Inflammatory macrophage (primary cell): Measurements from ENCODE around the gene DNAH2.
A peak's percentile ranks its signal among the peaks of the same experiment; 100 is the strongest.

Source experiments
- DNase-seq, 2 donors: peaks; one replicate each; pipeline ENCODE4 v3.0.0-alpha.2; 2020 to 2022

The DNAH2 gene

GRCh38 chr17:7822126-7822525 is 104.6 kb downstream of the DNAH2 start:
- DNase-seq = no peak

- DNase-seq = no peak
Measured at GRCh38 chr17:7823581-7824001, 106.0 kb downstream of the DNAH2 start.

GRCh38 chr17:7824021-7824924 is 106.7 kb downstream of the DNAH2 start:
- no peak for DNase-seq

- peak; percentile 18 to 29 for DNase-seq
Measured at GRCh38 chr17:7825206-7825990, 107.9 kb downstream of the DNAH2 start.

GRCh38 chr17:7830616-7831015 is 113.1 kb downstream of the DNAH2 start:
- no peak for DNase-seq

GRCh38 chr17:7831233-7831632 is 113.7 kb downstream of the DNAH2 start:
- no peak for DNase-seq

GRCh38 chr17:7832431-7832830 is 114.9 kb downstream of the DNAH2 start:
- no peak for DNase-seq

GRCh38 chr17:7833011-7833794 is 115.7 kb downstream of the DNAH2 start:
- no peak for DNase-seq

GRCh38 chr17:7833795-7834541 is 116.4 kb downstream of the DNAH2 start, which contains the start of gene KDM6B:
KDM6B (plus strand) TSS chr17:7834217; CDS start chr17:7845555, 11,338 bp downstream.
- peak; percentile 93 to 94 for DNase-seq

- DNase-seq = peak; percentile 54 to 69
Measured at GRCh38 chr17:7834542-7834956, 117.0 kb downstream of the DNAH2 start.

- DNase-seq = peak; percentile 90 to 93
Measured at GRCh38 chr17:7834957-7835813, 117.6 kb downstream of the DNAH2 start.

- peak; percentile 20 to 47 for DNase-seq
Measured at GRCh38 chr17:7835814-7836595, 118.5 kb downstream of the DNAH2 start.

- DNase-seq = peak; percentile 84 to 86
Measured at GRCh38 chr17:7836596-7837407, 119.3 kb downstream of the DNAH2 start.

GRCh38 chr17:7837408-7838088 is 120.0 kb downstream of the DNAH2 start:
- no peak for DNase-seq

GRCh38 chr17:7838090-7839075 is 120.8 kb downstream of the DNAH2 start:
- DNase-seq = peak; percentile 34 to 48

- DNase-seq = peak; percentile 73 to 77
Measured at GRCh38 chr17:7839190-7839875, 121.8 kb downstream of the DNAH2 start.

GRCh38 chr17:7839876-7840261 is 122.3 kb downstream of the DNAH2 start:
- peak in 1 of 2 donors; percentile 42 for DNase-seq
